Putamen (tissue), 1 donor: ENCODE results near the gene NKX6-2.
A peak's percentile ranks its signal among the peaks of the same experiment; 100 is the strongest.

Experiments
- DNase-seq: peaks from one replicate; pipeline ENCODE4 v3.0.0-alpha.2; 2016; ENCODE audit warnings: low spot score

The NKX6-2 gene

DNA sequence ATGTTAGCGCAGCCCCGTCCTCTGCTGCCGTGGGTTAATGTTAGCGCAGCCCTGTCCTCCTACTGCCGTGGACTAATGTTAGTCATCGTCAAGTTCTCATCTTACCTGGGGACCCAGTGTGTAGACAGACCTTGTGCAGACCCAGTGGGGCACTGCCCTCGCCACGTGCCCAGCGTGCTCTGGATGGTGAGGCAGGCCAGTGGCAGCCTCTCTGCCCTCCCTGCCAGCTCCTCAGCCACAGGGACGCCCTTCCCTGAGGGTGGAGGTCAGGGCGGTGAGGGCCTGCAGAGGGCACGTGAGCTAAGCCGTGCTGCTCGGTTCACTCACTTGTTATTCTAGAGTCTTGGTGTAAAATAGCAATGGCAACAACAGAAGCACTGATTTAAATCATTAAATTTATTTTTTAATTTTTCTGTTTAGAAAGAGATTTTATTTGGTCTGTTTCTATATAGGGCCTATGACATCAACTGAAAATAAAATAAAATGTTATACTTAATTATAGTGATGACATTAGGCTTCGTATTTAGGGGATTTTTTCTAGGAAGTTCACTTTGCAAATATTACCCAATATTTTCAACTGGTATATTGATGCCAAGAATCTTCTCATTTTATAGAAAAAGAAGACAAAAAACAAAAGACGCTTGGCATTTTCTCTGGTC, 48.4 kb downstream of the NKX6-2 start:
- no peak for DNase-seq

DNA sequence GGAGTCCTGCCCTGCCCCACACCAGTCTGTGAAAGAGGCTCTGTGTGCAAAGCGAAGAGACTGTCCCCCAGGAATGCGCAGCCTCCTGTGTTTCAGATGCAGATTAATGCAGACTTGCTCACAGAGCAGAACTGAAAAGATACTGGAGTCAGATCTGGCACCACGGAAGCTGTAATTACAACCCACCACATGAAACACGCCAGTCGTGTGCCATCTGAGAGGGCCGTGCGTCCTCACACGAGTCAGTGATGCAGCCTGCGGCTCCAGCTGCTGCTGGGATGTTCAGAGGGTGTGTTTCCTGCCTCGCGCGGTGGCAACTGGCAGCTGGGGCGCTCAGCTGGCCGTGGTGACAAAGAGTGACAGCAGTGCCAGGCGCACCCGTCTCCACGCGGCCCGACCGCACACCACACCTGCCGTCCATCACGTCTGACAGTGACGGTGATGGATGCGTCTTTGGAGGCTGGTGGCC, 50.0 kb downstream of the NKX6-2 start:
- DNase-seq: peak; percentile 92

DNA sequence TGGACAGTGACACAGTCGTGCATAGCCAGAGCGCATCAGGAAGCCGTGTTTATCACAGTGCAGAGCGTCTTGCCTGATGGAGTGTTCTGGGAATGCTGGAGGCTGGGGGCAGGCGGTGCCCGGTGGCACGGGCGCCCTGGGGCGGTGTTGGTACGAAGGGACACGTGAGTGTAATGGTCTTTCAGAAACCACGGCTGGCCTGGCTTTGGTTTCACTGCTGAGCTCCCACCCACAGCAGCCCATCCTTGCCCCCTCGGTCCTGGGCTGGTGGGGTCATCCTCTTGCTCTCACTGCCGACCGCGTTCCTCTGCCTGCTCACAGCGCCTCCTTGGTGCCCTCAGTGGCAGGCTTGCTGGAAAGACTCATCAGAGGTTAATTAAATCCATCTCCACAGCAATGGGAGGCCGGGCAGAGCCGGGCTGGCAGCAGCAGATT, 50.6 kb downstream of the NKX6-2 start:
- DNase-seq: no peak

DNA sequence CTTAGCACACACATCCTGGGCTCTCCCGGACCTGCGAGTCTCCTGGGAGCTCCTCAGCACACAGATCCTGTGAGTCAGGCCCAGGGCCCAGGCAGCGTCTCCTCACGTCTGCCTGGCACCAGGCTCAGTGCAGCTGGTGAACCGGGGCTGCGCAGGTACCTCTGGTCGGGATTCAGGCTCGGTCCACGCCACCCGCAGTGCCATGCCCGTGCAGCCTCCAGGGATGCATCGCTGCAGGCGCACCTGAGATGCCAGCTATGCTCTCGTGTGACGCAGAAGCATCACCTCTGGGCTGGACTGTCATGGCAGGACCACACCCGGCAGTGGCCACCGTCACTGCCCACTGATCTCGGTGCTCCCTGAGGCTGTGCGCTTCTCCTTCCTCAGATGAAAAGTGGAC, 52.0 kb downstream of the NKX6-2 start:
- no peak for DNase-seq
